Activated CD4-positive, alpha-beta T cell treated with anti-CD3 and anti-CD28 coated beads, Interleukin-2, amount 50 U/mL, for 48 hours (primary cell): Measurements from ENCODE around the gene LIFR.

Source experiments
- DNase-seq, 2 experiments: peaks; one replicate each; pipeline ENCODE4 v3.0.0-alpha.2; 2020

Gene LIFR

DNA sequence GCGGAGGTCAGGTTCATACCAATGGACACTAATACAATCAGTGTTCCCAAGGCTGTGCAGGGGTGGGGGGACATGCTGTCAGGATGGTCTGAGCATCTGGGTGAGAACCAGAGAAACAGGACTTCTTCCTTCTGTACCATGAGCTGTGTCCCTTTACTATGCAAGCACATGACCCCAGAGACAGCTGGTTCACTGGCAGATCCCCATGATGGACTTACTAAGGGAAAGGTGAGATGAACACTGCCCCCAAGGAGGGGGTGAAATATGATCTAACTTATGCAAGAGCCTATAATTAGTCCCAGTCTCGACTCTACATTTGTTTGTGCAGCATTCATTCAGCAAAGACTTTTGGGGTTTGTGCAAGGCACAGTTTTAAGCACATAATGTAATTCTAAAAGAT is 91.4 kb downstream of the LIFR start:
- DNase-seq = no peak

DNA sequence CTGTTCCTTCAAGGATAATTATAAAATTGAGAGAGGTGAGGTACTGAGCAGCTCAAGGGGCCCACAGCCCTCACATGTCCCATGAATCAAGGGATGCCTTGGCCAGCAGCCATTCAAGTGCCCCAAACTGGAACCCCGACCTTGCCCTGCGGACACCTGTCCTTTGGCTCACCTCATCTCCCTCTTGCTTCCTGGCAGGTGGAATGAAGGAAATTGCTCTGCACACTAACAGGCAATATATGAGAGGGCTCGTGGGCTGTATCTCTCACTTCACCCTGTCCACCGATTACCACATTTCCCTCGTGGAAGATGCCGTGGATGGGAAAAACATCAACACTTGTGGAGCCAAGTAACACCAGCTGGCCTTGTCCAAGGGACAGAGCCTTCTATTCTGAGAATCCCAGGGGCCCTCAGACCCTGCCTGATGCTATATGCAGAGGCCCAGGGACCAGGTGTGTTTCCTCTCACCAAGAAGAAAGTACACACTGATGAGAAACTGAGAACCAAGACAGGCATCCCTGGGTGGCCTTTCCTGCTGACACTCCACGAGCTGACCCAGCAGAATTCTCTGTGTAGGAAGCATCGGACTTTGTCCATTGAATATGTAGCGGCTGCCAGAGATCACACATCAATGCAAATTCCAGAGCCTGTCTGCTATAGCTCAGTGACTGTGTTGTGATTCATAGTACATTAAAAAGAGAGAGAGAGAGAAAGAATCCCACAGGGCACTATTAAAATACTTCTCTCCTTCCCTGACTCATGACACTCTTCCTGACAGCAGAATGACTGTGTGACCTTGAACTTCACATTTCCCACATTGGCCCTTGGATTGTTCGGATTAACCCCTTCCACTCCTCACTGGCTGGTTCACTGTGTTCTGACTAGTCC is 92.6 kb downstream of the LIFR start:
- DNase-seq = no peak

- no peak for DNase-seq
Observed at GRCh38 chr5:38462976-38463633, 93.3 kb downstream of the LIFR start.

DNA sequence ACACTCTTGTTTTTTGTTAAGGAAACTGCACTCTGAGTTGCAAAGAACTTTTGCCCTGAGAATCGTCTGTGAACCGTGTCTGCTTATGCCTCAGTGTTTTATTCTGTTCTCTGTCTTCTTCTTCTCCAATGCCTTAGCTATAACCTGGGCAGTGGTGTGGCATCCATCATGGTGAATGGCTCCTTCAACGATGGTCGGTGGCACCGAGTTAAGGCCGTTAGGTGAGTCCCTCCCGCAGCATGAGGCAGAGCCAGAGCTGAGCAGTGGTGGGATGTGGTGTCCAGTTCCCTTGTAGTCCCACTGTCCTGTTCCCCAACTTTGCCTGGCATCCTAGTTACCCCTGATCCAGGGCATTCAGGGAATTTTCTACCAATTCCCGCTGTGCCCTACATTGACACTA is 98.3 kb downstream of the LIFR start:
- DNase-seq = no peak

DNA sequence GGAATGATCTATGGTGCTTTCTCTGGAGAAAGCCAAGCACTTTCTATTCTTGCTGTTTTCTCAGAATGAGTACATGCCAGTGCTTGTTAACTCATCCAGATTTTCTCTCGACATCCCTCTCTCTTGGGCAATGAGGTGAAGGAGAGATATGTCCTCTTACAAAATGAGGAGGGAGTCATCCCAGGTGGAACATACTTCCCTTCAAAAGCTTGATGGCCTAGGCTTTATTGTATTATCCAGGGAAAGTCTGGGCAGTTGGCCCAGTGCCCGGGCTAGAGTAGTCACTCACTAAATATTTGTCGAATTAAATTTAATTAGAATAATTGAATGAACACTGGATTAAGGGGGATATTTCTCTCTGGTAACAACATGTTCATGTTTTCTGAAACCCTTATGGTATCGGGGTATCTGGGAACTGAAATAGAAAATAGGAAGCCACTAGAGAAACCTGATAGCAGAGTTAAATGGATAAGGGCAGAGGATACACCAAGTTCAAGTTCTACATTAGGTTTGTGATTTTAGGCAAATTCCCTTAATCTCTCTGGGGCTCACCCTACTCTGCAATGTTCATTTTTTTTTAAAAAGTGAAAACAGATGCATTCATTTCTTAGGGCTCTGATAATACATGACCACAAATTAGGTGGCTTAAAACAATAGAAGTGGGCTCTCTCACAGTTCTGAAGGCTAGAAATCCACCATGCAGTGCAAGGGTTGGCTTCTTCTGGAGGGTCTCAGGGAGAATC is 99.6 kb downstream of the LIFR start:
- no peak for DNase-seq

- no peak for DNase-seq
Observed at GRCh38 chr5:38455796-38456330, 100.6 kb downstream of the LIFR start.

DNA sequence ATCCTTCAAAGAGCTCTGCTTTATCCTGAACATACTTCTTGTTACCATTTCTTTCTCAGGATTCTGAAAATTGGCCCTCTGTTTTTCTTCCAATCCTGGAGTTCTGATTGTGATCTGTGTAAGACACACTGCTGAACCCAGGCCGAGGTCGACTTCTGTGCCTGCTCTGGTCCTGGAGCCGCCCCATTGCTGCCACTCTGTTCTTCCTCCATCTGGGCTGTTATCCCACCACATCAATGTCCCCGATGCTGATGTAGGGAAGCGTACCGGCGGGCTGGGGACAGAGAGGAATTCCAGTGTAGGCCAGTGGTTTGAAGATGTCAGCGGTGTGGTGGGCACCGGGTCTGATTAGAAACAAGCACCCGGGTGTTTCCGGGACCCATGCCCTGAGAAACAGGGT is 102.5 kb downstream of the LIFR start:
- no peak for DNase-seq

GRCh38 chr5:38453506-38453905 is 102.9 kb downstream of the LIFR start:
- DNase-seq = peak; percentile 8 to 43

GRCh38 chr5:38452201-38452600 is 104.2 kb downstream of the LIFR start:
- DNase-seq = no peak

DNA sequence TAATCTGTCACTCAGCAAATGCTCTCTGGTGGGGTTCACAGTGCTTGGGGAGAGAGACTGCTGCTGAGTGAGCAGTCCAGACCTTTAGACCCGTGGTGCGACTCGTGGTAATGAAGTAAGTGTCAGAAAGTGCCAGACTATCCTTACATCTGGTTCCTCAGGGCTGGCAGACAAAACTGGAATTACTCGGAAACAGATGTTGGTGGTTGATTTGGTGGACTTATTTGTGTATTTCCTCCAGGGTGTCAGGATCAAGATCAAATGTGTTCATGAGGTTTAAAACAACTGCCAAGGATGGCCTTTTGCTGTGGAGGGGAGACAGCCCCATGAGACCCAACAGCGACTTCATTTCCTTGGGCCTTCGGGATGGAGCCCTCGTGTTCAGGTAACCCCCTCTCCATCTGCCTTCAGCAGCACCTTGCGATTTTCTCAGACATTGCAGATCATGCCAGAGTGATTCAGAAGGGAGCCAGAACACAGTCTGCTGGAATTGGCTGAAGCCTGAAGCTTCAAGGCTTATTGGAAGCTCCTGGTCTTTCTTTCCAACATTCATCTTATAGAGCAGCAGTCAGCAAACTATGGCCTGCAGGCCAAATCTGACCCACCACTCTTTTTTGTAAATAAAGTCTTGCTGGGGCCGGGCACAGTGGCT is 105.2 kb downstream of the LIFR start:
- DNase-seq = no peak

DNA sequence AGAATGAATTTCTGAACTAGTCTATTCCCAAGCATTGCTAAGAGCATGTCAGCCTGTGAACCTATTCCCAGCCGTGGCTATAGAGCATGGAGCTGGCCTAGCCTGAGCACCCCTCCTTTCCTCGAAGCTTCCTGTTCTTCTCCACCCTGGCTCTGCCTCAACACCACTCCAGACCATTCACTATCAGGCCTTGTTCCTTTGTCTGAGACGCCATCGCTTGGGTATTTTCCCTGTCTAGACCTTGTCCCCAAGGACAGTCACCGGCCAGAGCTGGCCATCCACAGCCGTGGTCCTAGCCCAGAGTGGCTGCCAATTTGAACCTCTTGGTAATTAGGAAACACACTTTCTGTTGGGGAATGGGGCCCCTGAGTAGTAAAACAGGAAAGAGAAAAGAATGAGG is 105.8 kb downstream of the LIFR start:
- no peak for DNase-seq

GRCh38 chr5:38448568-38449350 is 107.7 kb downstream of the LIFR start:
- DNase-seq = no peak

DNA sequence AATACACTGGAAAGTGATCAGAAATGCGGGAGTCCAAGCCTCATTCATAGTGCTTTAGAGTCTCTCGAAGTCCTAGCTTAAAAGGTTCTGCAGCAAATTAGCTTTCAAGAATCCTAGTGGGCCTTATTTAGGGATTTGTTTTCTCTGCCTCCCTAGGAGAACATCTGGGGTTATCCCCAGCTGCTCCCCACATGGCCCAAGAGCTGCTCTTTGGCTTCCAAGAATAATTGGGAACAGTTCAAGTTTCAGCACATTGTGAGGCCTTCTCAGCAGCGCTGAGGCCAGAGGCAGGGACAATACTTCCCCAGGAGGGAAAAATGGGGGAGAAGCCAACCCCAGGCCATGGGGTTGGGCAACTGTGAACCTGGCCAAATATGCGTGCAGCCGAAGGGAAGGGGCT is 108.7 kb downstream of the LIFR start:
- DNase-seq = no peak

- DNase-seq = no peak
Observed at GRCh38 chr5:38447056-38447455, 109.4 kb downstream of the LIFR start.

GRCh38 chr5:38446029-38446522 is 110.4 kb downstream of the LIFR start:
- no peak for DNase-seq

DNA sequence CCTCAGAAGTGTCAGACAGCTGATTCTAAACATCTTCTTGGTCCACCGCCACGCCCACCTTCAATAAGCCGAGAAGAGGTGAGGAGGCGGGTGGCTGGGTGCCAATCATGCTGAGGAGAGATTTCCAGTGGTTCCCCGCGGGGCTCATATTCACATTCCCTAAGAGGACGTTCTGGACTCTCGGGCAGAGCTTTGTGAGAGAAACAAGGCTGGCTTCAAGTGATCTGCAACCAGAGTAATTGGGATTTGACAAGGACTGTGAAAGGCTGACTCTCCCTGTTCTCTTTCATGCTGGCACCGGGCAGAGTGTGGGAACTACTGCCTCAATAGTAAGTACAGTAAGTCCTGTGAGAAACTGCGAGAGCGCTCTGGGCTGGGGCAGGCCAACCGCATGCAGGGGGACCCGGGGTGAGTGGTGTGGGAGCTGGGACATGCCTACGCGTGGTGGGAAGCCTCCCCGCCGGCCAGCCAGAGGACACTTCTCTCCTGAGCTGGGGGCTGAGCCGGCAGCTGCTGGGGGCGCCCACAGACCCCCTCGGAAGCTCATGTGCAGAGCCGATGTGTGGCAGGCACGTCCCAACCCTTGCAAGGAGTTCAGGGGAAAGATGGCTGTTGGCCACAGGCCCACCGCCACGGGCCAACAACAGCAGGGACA is 110.9 kb downstream of the LIFR start:
- no peak for DNase-seq

DNA sequence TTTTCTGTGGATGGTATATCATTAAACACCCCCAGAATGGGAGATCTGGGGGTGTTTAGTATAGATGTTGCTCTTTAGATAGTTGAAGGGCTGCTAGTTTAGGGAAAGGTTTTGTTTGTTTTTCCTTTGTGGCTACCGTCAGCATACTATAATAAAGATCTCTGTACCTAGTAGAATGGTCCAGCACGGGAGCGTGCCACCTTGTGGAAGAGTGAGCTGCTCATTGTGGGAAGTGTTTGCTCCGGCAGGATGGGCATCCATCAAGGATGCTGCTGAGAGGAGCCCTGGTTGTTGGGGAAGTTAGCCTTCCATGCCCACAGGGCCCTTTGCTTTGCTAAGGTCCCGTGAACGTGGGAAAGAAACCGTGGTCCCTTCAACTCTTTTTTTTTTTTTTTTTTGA is 113.1 kb downstream of the LIFR start:
- no peak for DNase-seq

- DNase-seq = no peak
Observed at GRCh38 chr5:38442247-38442573, 114.2 kb downstream of the LIFR start.

DNA sequence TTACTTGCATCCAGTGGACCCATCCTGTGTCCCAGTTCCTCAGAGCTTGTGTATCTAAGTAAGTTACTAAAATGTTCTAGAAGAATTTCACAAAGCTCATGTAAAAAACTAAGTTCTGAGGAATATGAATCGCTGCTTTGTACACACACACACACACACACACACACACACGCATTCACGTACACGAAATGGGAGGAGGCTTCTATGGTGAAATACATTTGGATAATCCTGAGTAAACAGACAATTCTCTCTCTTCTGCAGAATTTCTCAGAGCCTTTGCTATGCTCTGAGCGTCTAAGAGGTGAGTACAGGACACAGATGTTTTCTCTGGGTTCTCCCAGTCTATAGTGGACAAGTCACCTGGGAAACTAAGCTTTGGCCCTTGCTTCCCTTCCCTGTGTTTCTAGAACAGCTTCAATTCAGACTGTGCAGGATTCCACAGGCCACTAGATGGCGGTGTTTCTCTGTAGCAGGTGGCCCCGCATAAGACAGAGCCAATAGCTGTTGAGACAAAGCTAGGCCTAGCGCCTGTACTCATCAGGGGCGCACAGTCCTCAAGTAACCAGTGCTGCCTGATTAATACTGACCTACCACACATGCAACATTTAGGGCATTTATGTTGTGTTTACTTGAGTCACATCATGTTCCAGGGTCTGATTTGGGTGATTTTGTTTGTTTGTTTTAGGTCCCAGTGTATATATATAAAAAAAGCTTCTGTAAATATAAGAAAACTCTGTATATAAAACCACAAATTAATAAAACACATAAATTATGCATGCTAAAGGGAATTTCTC is 114.8 kb downstream of the LIFR start:
- DNase-seq = peak; percentile 82 to 86

DNA sequence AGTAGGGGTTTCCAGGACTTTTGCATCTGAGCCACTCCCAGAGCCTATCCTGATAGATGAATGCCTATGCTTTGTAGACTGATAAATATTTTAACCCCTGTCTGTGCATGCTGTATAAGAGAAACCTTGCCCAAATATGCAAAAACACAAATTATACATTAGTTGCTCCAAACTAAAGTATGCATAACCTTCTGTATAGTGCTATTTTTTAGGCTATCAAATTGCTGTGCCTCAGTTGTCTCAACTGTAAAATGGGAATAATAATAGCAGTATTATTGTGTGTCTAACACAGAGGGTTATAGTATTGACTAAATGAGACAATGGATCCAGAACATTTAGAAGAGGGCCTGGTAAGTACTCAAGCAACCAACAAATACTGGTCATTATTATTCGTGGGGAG is 117.7 kb downstream of the LIFR start:
- DNase-seq = no peak
